A172 (cell line): ENCODE results near the gene MBNL2. TPM values are rescaled to one million over a fixed set of nuclear protein-coding genes. Genes with fewer than 3 reads are reported as not detected.

Experiments used
- DNase-seq: peaks from one replicate; pipeline ENCODE4 v3.0.0-alpha.2; 2015; ENCODE audit warnings: low spot score
- total RNA-seq: library from RNA; depleted of rRNA; stranded (reverse); fragments of >200 nt; shearing (Covaris generic); gene quantifications from 2 replicates; pipeline ENCODE4 v1.2.3, GENCODE V29; 2014

The MBNL2 gene
- total RNA-seq, 1 experiment from 2014 or later, result 204 TPM

DNA sequence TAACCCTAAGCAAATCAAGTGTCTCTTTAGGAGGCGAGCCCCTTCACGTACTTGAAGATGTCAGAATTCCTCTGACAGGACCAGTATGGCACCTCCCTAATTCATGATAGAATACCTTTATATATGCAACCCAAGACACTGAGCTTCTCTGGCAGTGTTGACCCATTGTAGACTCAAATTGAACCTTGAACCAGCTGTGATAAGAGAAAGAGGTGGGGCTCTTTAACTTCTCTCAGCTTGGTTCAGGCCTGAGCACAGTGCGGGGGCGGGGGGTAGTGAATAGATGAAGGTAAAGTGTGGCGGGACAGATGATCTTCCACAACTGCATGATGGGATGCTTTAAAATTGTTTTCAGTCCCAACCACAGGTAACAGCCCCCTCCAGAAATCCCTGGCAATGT lies 12.1 kb downstream of the MBNL2 start:
- DNase-seq, result no peak

DNA sequence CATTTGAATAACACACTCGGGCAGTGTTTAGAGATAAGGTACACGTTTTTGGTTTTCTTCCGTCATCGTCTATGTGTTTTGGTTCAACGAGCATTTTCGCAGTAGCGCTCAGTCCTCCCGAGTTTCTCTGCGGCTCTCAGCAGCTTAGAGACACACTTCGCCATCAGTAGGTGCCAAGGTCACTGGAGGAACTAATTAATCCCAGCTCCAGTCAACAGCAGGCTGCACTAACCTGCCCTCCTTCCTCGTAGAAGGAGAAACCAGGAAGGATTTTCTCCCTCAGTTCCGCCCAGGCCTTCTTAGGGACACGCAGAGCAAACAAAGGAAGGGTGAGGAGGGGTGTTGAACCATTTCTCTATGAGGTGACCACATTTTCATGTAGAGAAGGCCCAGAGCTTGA lies 12.6 kb downstream of the MBNL2 start:
- DNase-seq, result no peak

GRCh38 chr13:97235549-97236231 lies 13.6 kb downstream of the MBNL2 start:
- DNase-seq, result no peak

DNA sequence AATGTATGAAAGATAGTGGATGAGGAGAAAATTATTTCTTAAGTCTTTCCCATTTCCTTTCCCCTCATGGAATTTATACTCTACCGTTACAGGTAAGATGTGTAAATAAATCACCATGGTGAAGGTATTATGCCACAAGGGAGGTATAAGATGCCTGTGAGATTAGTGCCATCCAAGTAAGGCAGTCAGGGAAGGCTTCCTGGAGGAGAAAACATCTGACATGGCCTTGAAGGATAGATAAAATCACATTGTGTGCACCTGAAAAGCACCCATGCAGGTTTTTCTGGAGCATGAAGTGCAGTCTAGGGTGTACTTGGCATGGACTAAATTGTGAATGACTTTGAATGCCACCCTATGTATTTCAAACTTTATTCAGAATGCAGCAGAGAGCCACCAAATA lies 15.3 kb downstream of the MBNL2 start:
- no peak for DNase-seq

- no peak for DNase-seq
Observed at GRCh38 chr13:97238432-97238831, 16.3 kb downstream of the MBNL2 start.

- DNase-seq, result no peak
Observed at GRCh38 chr13:97238883-97239282, 16.8 kb downstream of the MBNL2 start.

GRCh38 chr13:97239306-97239705 lies 17.2 kb downstream of the MBNL2 start:
- DNase-seq, result no peak

- no peak for DNase-seq
Observed at GRCh38 chr13:97239943-97240787, 18.0 kb downstream of the MBNL2 start.

GRCh38 chr13:97240788-97241734 lies 18.9 kb downstream of the MBNL2 start:
- DNase-seq, result no peak

DNA sequence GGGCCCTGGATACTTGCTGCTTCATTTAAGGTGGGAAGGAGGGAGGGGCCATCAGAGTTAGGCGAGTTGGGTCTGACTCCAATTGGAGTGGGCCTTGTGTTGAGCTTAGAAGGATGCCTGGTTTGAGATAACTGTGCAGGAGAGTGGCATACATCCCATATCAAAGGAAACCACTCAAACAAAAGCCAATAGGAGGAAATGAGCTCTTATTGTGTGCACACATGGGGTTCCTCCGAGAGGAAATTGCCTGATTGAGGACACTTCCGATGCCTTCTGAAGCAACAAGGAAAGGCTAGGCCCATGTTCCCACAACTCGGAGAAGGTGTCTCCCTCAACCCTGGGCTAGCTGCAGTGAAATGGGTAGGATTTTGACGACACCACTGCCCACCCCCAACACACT lies 19.6 kb downstream of the MBNL2 start:
- no peak for DNase-seq

- DNase-seq, result no peak
Observed at GRCh38 chr13:97242755-97243497, 20.8 kb downstream of the MBNL2 start.

GRCh38 chr13:97243915-97244781 lies 22.0 kb downstream of the MBNL2 start:
- DNase-seq, result no peak

- no peak for DNase-seq
Observed at GRCh38 chr13:97245011-97245410, 22.9 kb downstream of the MBNL2 start.

DNA sequence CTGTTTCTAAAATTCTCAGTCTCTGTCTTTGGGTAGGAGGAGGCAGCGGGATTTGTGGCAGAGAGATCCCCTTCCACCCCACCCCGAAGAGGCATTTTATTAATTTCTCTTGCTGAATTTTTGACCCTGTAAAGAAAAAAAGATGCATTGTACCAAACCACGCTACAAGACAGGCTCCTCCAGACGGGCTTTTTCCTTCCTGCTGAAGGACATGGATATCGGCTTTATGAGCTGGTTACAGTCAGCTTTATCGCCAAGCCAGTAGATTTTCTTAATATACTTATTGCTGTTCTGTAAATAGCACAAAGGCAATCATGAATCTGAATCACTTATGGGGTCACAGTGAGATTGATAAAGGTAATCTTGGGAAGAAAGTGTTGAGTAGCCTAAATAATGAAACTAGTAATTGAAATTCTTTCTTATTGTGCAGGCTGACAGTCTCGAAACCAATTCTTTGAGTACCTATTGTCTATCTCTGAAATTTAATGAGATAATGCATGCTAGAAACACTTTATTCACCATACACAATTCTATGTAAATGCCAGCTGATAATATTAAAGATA lies 24.5 kb downstream of the MBNL2 start:
- DNase-seq, result no peak

- no peak for DNase-seq
Observed at GRCh38 chr13:97248243-97248642, 26.1 kb downstream of the MBNL2 start.

DNA sequence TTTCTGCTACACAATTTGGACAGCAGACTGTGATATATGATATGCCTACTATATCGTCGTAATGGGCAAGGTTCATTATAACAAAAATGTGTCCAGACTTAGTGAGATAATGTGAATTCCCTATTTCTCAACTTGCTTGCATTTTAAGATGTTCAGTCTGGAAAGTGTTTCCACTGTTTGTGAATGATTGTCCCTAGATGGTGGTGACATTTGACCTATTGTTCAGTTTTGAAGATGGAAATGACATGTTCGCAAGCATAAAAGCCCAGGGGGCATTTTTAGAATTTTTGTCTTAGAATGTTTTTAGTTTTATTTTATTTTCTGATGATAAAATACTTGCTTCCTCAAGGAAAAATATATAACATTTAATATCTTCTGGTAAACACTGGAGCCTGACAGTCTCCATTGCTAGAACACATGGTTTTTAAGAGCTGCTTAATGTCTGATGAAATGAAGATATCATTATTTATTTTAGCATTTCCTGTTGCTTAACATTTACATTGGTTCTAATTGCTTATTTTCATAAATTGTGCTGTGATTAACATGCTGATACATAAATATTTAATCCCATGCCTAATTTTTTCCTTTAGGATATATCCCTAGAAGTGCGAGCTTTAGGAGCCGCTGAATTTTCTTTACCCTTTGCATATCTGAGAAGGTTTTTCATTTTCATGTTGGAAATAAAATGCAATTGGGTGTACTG lies 27.1 kb downstream of the MBNL2 start:
- no peak for DNase-seq

GRCh38 chr13:97249796-97250495 lies 27.8 kb downstream of the MBNL2 start:
- DNase-seq, result no peak

DNA sequence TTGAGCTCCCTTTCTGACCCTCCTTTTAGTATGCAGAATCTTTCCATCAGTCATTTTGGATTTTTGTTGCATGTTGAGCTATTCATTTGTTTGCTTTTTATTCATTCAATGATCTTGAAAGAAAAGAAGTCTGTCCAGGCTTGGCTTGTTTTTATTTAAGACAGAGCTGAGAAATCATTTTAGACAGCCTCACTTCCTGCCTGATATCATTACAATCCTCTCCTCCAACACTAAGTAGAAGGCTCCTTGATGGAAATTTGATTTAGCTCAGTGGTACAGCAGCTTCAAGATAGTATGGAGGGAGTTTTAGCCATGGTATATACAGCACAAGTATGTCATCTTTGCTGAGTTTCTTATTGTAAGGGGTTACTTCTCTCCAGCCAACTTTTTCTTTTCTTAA lies 28.4 kb downstream of the MBNL2 start:
- no peak for DNase-seq

- no peak for DNase-seq
Observed at GRCh38 chr13:97252735-97253134, 30.6 kb downstream of the MBNL2 start.
